Measurements from ENCODE around the gene HGD. TPM values are rescaled to one million over a fixed set of nuclear protein-coding genes. Genes with fewer than 3 reads are reported as not detected.

The HGD gene
- polyA plus RNA-seq, 1 of the 3 experiments (the other 2 are of a cell fraction): not detected

DNA sequence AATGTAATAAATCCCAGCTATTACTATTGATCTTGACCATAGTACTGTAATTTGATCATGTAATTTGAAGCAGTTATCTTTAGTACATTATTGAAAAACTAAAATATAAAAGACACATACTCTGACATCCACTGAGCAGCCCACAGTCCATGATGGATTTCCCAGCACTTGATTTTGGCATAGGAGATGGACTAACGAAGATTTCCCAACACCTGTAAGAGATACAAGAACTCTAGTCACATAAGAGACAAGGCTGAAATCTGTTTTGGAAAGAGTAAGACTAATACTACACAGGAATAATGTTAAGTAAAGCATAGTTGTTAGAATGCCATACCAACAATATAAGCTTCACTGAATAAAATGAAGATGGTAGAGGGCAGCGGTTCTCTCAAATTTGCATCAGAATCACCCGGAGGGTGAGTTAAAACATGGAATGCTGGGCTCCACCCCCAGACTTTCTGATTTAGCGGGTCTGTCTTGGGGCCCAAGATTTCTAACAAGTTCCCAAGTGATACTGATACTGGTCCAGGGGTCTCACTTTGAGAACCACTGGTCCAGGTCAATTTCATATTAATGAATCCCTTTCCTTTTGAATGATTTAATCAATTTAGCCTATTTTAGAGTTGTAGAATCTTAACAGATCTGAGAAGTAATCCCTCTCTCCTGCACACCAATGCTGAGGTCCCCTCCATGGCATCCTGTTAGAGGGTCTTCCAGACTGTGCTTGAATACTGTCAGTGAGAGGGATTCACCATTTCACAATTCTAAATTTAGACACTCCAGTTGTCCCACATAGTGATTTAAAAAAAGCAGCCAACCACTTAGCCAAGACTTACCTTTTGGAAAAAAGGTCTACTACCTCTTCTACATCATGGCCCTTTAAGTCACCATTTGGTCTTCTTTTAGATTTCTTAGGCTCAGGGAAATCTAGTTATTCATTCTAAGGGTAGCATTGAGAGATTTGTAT lies 48.8 kb upstream of the HGD start:
- TF ChIP-seq FOXJ3 (CRISPR knock-in tag; IDR thresholded peaks at IDR 0.05) (no peak), RCOR1 (IDR thresholded peaks at IDR 0.05; ENCODE audit: low read length) (no peak), MXI1 (IDR thresholded peaks at IDR 0.05; ENCODE audit: low read depth, low read length) (no peak), POLR2AphosphoS5 (IDR thresholded peaks at IDR 0.05; ENCODE audit: low read depth, low read length) (no peak), GATA2 (CRISPR knock-in tag; IDR thresholded peaks at IDR 0.05) (no peak), NRF1 (IDR thresholded peaks at IDR 0.05; ENCODE audit: low read depth, low read length) (no peak), CHD2 (IDR thresholded peaks at IDR 0.05; ENCODE audit: low read length, partially characterized antibody) (no peak), ELF1 (IDR thresholded peaks at IDR 0.05) (no peak), TCF12 (IDR thresholded peaks at IDR 0.05) (no peak)
- TF ChIP-seq, protein P1, sequence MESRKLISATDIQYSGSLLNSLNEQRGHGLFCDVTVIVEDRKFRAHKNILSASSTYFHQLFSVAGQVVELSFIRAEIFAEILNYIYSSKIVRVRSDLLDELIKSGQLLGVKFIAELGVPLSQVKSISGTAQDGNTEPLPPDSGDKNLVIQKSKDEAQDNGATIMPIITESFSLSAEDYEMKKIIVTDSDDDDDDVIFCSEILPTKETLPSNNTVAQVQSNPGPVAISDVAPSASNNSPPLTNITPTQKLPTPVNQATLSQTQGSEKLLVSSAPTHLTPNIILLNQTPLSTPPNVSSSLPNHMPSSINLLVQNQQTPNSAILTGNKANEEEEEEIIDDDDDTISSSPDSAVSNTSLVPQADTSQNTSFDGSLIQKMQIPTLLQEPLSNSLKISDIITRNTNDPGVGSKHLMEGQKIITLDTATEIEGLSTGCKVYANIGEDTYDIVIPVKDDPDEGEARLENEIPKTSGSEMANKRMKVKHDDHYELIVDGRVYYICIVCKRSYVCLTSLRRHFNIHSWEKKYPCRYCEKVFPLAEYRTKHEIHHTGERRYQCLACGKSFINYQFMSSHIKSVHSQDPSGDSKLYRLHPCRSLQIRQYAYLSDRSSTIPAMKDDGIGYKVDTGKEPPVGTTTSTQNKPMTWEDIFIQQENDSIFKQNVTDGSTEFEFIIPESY (IDR thresholded peaks at IDR 0.05; ENCODE audit: borderline replicate concordance, low read depth): no peak
- TF ChIP-seq, protein P2, sequence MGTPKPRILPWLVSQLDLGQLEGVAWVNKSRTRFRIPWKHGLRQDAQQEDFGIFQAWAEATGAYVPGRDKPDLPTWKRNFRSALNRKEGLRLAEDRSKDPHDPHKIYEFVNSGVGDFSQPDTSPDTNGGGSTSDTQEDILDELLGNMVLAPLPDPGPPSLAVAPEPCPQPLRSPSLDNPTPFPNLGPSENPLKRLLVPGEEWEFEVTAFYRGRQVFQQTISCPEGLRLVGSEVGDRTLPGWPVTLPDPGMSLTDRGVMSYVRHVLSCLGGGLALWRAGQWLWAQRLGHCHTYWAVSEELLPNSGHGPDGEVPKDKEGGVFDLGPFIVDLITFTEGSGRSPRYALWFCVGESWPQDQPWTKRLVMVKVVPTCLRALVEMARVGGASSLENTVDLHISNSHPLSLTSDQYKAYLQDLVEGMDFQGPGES (IDR thresholded peaks at IDR 0.05; ENCODE audit: low read depth, low read length): no peak
- H3K36me3 ChIP-seq (replicated peaks in 1 of 2; ENCODE audit: control insufficient read depth in 1 of 2, insufficient read depth in 2 of 2, low read length in 1 of 2): peaks cover 7% of the 10 kb centered on the region in 2 experiments
- no peaks in the 10 kb centered on the region for H3K79me2 ChIP-seq (ENCODE audit: insufficient read depth)
- H3K27me3 ChIP-seq (ENCODE audit: insufficient read depth): no peaks in the 10 kb centered on the region
- H3K27ac ChIP-seq (ENCODE audit: low read depth in 2 of 2, low read length in 1 of 2): no peak overlapping the region
- no peak for DNase-seq
- H4K20me1 ChIP-seq (ENCODE audit: insufficient read depth): no peaks in the 10 kb centered on the region
- CTCF ChIA-PET: no interaction called here
- no peak overlapping the region for H2AFZ ChIP-seq (ENCODE audit: low read depth)
- H3K4me2 ChIP-seq: no peak overlapping the region
- H3K9ac ChIP-seq: no peak overlapping the region
- no peak overlapping the region for H3K4me3 ChIP-seq (ENCODE audit: low read depth in 2 of 2, low read length in 1 of 2)
- no peaks in the 10 kb centered on the region for H3F3A ChIP-seq (replicated peaks; ENCODE audit: insufficient read depth)
- no peaks in the 10 kb centered on the region for H3K4me1 ChIP-seq (ENCODE audit: control insufficient read depth in 1 of 2, insufficient read depth in 2 of 2, low read depth in 1 of 2, low read length in 1 of 2)
- no peaks in the 10 kb centered on the region for H3K9me2 ChIP-seq
- POLR2A ChIA-PET: no interaction called here
- no peaks in the 10 kb centered on the region for H3K9me3 ChIP-seq
- 90% methylated on average over 4 of the region's 4 CpGs for WGBS (ENCODE audit: low lambda C conversion rate)

DNA sequence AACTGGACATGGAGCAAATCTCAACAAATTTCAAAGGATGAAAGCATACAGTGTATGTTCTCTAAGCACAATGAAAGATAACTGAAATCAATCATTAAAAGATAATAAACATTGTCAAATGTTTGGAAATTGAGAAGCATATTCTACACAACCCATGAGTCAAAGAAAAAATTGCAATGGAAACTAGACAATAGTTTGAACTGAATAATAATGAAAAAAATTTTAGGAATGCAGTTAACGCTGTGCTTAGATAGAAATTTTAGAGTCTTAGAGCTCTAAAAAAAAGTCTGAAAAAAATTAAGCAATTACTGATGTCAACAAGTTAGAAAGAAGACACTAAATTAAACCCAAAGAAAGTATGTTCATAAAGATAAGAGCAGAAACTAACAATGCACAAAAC lies 44.8 kb upstream of the HGD start:
- TF ChIP-seq, protein P3, sequence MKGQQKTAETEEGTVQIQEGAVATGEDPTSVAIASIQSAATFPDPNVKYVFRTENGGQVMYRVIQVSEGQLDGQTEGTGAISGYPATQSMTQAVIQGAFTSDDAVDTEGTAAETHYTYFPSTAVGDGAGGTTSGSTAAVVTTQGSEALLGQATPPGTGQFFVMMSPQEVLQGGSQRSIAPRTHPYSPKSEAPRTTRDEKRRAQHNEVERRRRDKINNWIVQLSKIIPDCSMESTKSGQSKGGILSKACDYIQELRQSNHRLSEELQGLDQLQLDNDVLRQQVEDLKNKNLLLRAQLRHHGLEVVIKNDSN (IDR thresholded peaks at IDR 0.05; ENCODE audit: borderline replicate concordance, low read depth): no peak
- no peak for TF ChIP-seq RXRA (IDR thresholded peaks at IDR 0.05; ENCODE audit: borderline replicate concordance, low read depth)
- TF ChIP-seq, protein P4, sequence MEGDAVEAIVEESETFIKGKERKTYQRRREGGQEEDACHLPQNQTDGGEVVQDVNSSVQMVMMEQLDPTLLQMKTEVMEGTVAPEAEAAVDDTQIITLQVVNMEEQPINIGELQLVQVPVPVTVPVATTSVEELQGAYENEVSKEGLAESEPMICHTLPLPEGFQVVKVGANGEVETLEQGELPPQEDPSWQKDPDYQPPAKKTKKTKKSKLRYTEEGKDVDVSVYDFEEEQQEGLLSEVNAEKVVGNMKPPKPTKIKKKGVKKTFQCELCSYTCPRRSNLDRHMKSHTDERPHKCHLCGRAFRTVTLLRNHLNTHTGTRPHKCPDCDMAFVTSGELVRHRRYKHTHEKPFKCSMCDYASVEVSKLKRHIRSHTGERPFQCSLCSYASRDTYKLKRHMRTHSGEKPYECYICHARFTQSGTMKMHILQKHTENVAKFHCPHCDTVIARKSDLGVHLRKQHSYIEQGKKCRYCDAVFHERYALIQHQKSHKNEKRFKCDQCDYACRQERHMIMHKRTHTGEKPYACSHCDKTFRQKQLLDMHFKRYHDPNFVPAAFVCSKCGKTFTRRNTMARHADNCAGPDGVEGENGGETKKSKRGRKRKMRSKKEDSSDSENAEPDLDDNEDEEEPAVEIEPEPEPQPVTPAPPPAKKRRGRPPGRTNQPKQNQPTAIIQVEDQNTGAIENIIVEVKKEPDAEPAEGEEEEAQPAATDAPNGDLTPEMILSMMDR (IDR thresholded peaks at IDR 0.05): no peak
- no peak for TF ChIP-seq EZH2phosphoT487 (IDR thresholded peaks at IDR 0.05; ENCODE audit: borderline replicate concordance, low read depth)
- no peak for TF ChIP-seq ELF1 (IDR thresholded peaks at IDR 0.05)
- TF ChIP-seq SIN3A (IDR thresholded peaks at IDR 0.05; ENCODE audit: borderline replicate concordance, low read depth, low read length): no peak
- TF ChIP-seq POLR2AphosphoS5 (IDR thresholded peaks at IDR 0.05; ENCODE audit: low read depth, low read length): no peak
- no peak for TF ChIP-seq TEAD4 (IDR thresholded peaks at IDR 0.05; ENCODE audit: borderline replicate concordance, insufficient read depth)
- no peak for TF ChIP-seq RCOR1 (IDR thresholded peaks at IDR 0.05; ENCODE audit: low read length)
- Histone ChIP-seq H3K27ac (ENCODE audit: low read depth in 2 of 2, low read length in 1 of 2) (no peak overlapping the region), H3F3A (replicated peaks; ENCODE audit: insufficient read depth) (no peaks in the 10 kb centered on the region), H3K9me3 (no peaks in the 10 kb centered on the region), H3K79me2 (ENCODE audit: insufficient read depth) (peaks cover 4% of the 10 kb centered on the region; the same call in 1 of the 2 replicates), H3K4me3 (ENCODE audit: low read depth in 2 of 2, low read length in 1 of 2) (no peak overlapping the region), H3K4me2 (no peak overlapping the region), H3K4me1 (ENCODE audit: control insufficient read depth in 1 of 2, insufficient read depth in 2 of 2, low read depth in 1 of 2, low read length in 1 of 2) (no peaks in the 10 kb centered on the region), H4K20me1 (ENCODE audit: insufficient read depth) (no peaks in the 10 kb centered on the region), H3K9me2 (no peaks in the 10 kb centered on the region), H3K27me3 (ENCODE audit: insufficient read depth) (no peaks in the 10 kb centered on the region), H3K36me3 (replicated peaks in 1 of 2; ENCODE audit: control insufficient read depth in 1 of 2, insufficient read depth in 2 of 2, low read length in 1 of 2) (peaks cover 7% of the 10 kb centered on the region in 2 experiments), H2AFZ (ENCODE audit: low read depth) (no peak overlapping the region), H3K9ac (no peak overlapping the region)
- ChIA-PET POLR2A (no interaction called here), CTCF (no interaction called here)
- 81% methylated on average over 1 of the region's 1 CpG for WGBS (ENCODE audit: low lambda C conversion rate)
- no peak for DNase-seq

Data from SK-N-SH (cell line).